Right atrium auricular region (tissue), 2 donors: ENCODE measurements around the gene EFNA5. TPM values are rescaled to one million over a fixed set of nuclear protein-coding genes. Genes with fewer than 3 reads are reported as not detected.

Experiments used
- DNase-seq: peaks from one replicate; pipeline ENCODE4 v3.0.0-alpha.2; 2019; ENCODE audit warnings: low spot score
- H3K27ac ChIP-seq, 2 donors: fragments of 200-600 bp; sonication (generic); 1 replicate in 1 of 2; 2 replicates in 1 of 2; pipeline ENCODE4 v1.5.1; 2016 to 2019
- H3K27me3 ChIP-seq, 2 donors: fragments of 200-600 bp; sonication (generic); one replicate each; pipeline versions ENCODE4 v1.5.1 to v1.6.0; 2017 to 2019
- H3K36me3 ChIP-seq: fragments of 200-600 bp; sonication (generic); one replicate; pipeline ENCODE4 v1.5.1; 2016
- H3K4me1 ChIP-seq, 2 donors: fragments of 200-600 bp; sonication (generic); one replicate each; pipeline versions ENCODE4 v1.5.1 to v1.6.0; 2017 to 2019
- H3K4me3 ChIP-seq, 2 donors: fragments of 200-600 bp; sonication (generic); 1 replicate in 1 of 2; 2 replicates in 1 of 2; pipeline ENCODE4 v1.5.1; 2017 to 2019; ENCODE audit warnings: mild to moderate bottlenecking in 1 of 2, moderate library complexity in 1 of 2
- H3K9me3 ChIP-seq, 2 donors: fragments of 200-600 bp; sonication (generic); one replicate each; pipeline ENCODE4 v1.5.1; 2019
- CTCF ChIP-seq, 2 donors: fragments of 200-600 bp; sonication (generic); IDR thresholded peaks; one replicate each; pipeline ENCODE4 v1.5.1; 2019; ENCODE audit warnings: antibody characterized with exemption in 2 of 2
- total RNA-seq, 2 donors: library from RNA; depleted of rRNA; stranded (reverse); fragments of >200 nt; gene quantifications; one replicate each; pipeline ENCODE4 v1.1.0, GENCODE V29; 2016

Gene EFNA5
- total RNA-seq, 2 donors from 2014 or later, result 17.0 to 19.2 TPM

DNA sequence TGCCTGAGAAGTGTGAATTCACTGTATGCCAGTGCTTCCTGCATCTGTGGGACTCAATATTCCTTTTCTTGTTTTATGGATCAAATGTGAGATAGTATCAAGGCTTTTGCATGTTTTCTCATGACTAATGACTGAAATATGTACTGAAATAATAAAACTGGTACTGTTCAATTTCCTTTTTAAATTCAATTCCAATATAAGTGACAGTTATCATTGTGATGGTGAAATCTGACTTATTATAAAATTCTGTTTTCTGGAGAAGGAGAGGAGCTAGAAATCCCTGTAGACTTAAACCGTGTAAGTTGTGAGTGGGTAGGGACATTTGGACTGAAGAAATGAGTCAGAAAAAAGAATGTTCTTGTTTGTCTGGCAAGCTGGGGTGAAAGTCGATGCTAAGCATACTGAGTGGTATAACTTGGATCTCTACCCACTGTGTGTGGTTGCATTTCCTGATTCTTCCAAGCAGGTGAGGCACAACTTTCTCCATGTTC lies 245.2 kb downstream of the EFNA5 start:
- Histone ChIP-seq H3K4me3 (no peak overlapping the region), H3K27ac (peak overlapping the region in 1 of 2 donors; percentile 32), H3K27me3 (no peaks in the 10 kb centered on the region), H3K4me1 (peaks cover 0 to 10% of the 10 kb centered on the region in 2 donors), H3K36me3 (no peaks in the 10 kb centered on the region), H3K9me3 (no peaks in the 10 kb centered on the region)
- DNase-seq, result no peak
- TF ChIP-seq CTCF (IDR thresholded peaks at IDR 0.05), result no peak

DNA sequence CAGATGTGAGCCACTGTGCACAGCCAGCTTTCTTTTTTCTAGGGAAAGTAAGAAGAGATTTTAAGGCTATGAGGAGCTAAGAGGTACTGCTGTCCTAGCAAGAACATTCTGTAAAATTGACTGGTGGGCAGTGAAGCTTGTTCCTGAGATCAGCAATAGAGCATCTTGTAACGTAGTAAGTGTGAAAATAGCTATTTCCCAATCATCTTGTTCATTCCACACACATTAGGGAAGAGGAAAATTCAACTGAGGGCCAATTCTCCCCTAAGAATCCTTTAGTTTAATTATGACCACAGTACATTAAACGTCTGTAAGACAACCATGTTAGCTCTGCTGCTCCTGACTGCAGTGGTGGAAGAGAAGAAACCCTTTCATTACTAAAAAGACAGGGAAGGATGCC lies 246.2 kb downstream of the EFNA5 start:
- no peaks in the 10 kb centered on the region for H3K9me3 ChIP-seq
- H3K27ac ChIP-seq, result no peak overlapping the region
- no peaks in the 10 kb centered on the region for H3K36me3 ChIP-seq
- no peak overlapping the region for H3K4me3 ChIP-seq
- DNase-seq, result no peak
- H3K27me3 ChIP-seq, result no peaks in the 10 kb centered on the region
- peaks cover 0 to 10% of the 10 kb centered on the region in 2 donors for H3K4me1 ChIP-seq
- no peak for TF ChIP-seq CTCF (IDR thresholded peaks at IDR 0.05)

DNA sequence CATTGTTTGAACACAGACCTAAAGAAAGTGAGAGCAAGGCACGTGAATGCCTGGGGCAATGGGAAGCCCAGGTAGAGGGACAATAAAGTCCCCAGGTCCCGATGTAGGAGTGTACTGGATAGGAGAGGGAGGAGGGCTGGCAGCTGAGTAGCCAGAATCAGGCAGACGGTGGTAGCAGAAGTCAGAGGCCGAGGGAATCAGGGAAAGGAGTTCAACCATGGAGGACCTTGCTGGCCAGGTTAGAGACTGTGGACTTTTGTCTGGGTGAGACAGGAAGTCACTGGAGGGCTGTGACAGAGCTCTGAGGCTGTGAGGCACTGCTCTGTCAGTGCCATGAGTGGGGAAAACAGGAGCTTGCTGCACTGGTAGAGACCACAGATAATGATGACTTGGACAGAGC lies 248.2 kb downstream of the EFNA5 start:
- Histone ChIP-seq H3K27ac (no peak overlapping the region), H3K4me1 (peaks cover 0 to 16% of the 10 kb centered on the region in 2 donors), H3K9me3 (no peaks in the 10 kb centered on the region), H3K27me3 (no peaks in the 10 kb centered on the region), H3K4me3 (no peak overlapping the region), H3K36me3 (no peaks in the 10 kb centered on the region)
- no peak for TF ChIP-seq CTCF (IDR thresholded peaks at IDR 0.05)
- no peak for DNase-seq

DNA sequence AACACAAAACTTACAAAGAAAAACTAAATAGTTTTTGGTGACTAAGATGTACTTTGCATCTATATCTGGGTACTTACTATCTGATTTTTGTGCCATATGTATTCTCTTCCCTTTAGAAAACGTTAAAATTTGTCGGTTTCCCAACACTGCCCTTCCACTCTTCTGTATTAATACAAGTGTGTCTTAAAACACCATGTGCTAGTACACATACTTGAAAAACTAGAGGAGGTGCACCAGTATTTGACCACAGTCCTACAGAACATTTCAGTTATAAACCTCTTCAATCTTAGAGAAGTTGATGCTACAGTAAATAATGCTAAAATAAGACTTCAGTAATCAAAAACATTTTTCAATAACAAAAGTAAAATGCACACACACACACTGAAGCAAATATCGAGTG lies 251.2 kb downstream of the EFNA5 start:
- TF ChIP-seq CTCF (IDR thresholded peaks at IDR 0.05), result no peak
- H3K4me1 ChIP-seq, result peaks cover 0 to 14% of the 10 kb centered on the region in 2 donors
- no peak overlapping the region for H3K27ac ChIP-seq
- H3K4me3 ChIP-seq, result no peak overlapping the region
- DNase-seq, result no peak
- no peaks in the 10 kb centered on the region for H3K9me3 ChIP-seq
- no peaks in the 10 kb centered on the region for H3K27me3 ChIP-seq
- no peaks in the 10 kb centered on the region for H3K36me3 ChIP-seq

DNA sequence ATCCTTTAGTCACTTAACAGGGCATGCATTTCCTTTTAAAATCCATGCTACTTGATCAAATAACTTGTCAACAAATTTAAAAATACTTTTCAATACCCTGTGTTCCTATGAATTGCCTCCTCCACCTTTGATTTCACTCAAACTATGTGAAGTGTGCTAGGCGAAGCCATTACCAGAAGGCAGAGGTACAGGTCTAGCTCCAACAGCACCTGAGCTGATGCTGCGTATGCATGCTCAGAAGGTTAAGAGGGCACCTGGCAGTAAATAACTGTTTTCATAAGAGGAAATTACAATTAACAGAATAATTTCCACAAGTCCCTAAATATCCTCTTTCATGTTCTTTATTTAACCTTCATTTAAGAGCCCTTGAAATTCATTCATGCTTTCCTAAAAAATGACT lies 251.8 kb downstream of the EFNA5 start:
- no peak for DNase-seq
- TF ChIP-seq CTCF (IDR thresholded peaks at IDR 0.05), result no peak
- no peaks in the 10 kb centered on the region for H3K27me3 ChIP-seq
- H3K4me1 ChIP-seq, result peaks cover 0 to 14% of the 10 kb centered on the region in 2 donors
- no peaks in the 10 kb centered on the region for H3K9me3 ChIP-seq
- H3K4me3 ChIP-seq, result no peak overlapping the region
- H3K36me3 ChIP-seq, result no peaks in the 10 kb centered on the region
- H3K27ac ChIP-seq, result no peak overlapping the region

GRCh38 chr5:107418071-107418470 lies 252.7 kb downstream of the EFNA5 start:
- no peaks in the 10 kb centered on the region for H3K9me3 ChIP-seq
- no peak overlapping the region for H3K27ac ChIP-seq
- H3K27me3 ChIP-seq, result no peaks in the 10 kb centered on the region
- no peak for TF ChIP-seq CTCF (IDR thresholded peaks at IDR 0.05)
- no peak overlapping the region for H3K4me3 ChIP-seq
- H3K4me1 ChIP-seq, result peaks cover 0 to 20% of the 10 kb centered on the region in 2 donors
- DNase-seq, result no peak
- no peaks in the 10 kb centered on the region for H3K36me3 ChIP-seq
